ENCODE data around the gene ZNF597.

The ZNF597 gene

DNA sequence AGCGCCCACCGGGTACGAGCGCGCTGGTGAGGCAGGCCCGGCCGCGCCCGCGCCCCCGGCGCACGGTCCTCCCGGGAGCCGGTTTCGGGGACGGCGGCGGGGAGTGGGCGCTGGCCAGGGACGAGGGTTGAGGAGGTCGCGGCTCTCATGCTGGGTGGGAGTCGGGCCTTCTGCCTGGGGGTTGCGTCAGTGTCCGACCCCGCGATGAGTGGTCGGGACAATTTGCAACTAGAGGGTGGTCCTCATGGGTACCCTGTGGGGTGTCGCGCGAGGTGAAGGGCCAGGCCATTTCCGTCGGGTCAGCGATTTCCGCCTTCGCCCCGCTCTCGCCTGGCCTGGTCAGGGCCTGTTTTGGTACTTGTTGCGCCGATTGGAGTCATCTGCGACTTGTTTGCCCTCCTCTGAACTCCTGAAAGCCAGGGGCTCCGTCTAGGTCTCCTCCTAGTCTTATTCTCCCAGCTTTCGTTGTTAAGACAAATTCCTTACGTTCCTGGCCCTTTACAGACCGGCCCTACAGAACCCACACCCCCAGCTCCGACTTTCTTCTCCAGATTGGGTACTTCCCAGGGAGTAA lies 15.1 kb upstream of the ZNF597 start:
- in situ Hi-C loops (cut with HindIII; ENCODE audit: low pct_unique_long_range_greater_than_20kb, low sequenced_read_pairs): no loop called here
- peak; percentile 28 to 42 for DNase-seq (ENCODE audit: low read depth in 1 of 2, low spot score in 1 of 2)
- TF ChIP-seq JUND (IDR thresholded peaks at IDR 0.05; ENCODE audit: low read depth): no peak

GRCh38 chr16:3457434-3458252 lies 14.3 kb upstream of the ZNF597 start:
- in situ Hi-C loops (cut with HindIII; ENCODE audit: low pct_unique_long_range_greater_than_20kb, low sequenced_read_pairs): no loop called here
- peak; percentile 94 to 99 for DNase-seq (ENCODE audit: low read depth in 1 of 2, low spot score in 1 of 2)
- no peak for TF ChIP-seq JUND (IDR thresholded peaks at IDR 0.05; ENCODE audit: low read depth)

GRCh38 chr16:3454631-3455147 lies 11.4 kb upstream of the ZNF597 start:
- no peak for DNase-seq (ENCODE audit: low read depth in 1 of 2, low spot score in 1 of 2)
- no peak for TF ChIP-seq JUND (IDR thresholded peaks at IDR 0.05; ENCODE audit: low read depth)
- in situ Hi-C loops (cut with HindIII; ENCODE audit: low pct_unique_long_range_greater_than_20kb, low sequenced_read_pairs): no loop called here

- peak in 1 of 2 experiments; percentile 36 for DNase-seq (ENCODE audit: low read depth in 1 of 2, low spot score in 1 of 2)
- no peak for TF ChIP-seq JUND (IDR thresholded peaks at IDR 0.05; ENCODE audit: low read depth)
- in situ Hi-C loops (cut with HindIII; ENCODE audit: low pct_unique_long_range_greater_than_20kb, low sequenced_read_pairs): no loop called here
Measured at GRCh38 chr16:3454093-3454492, 10.8 kb upstream of the ZNF597 start.

- TF ChIP-seq JUND (IDR thresholded peaks at IDR 0.05; ENCODE audit: low read depth): no peak
- in situ Hi-C loops (cut with HindIII; ENCODE audit: low pct_unique_long_range_greater_than_20kb, low sequenced_read_pairs): no loop called here
- peak in 1 of 2 experiments; percentile 72 for DNase-seq (ENCODE audit: low read depth in 1 of 2, low spot score in 1 of 2)
Measured at GRCh38 chr16:3444032-3444388, 706 bp upstream of the ZNF597 start.

DNA sequence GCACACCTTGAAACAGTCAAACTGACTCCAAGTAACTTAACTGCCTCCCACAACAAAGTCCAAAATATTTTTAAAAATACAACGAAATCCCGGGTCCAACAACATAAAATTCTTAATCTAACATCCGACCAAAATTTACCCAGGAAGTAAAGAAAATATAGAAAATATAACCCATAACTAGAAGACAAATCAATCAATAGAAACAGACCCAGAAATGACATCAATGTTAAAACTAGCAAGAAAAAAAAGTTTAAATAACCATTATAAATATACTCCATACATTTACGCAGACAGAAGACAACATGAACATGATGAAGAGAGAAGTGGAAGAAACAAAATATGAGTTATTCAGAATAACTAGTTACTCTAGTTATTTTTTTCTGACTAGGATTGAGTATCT lies 3.7 kb downstream of the ZNF597 start:
- TF ChIP-seq JUND (IDR thresholded peaks at IDR 0.05; ENCODE audit: low read depth): no peak
- in situ Hi-C loops (cut with HindIII; ENCODE audit: low pct_unique_long_range_greater_than_20kb, low sequenced_read_pairs): no loop called here
- DNase-seq (ENCODE audit: low read depth in 1 of 2, low spot score in 1 of 2): no peak

DNA sequence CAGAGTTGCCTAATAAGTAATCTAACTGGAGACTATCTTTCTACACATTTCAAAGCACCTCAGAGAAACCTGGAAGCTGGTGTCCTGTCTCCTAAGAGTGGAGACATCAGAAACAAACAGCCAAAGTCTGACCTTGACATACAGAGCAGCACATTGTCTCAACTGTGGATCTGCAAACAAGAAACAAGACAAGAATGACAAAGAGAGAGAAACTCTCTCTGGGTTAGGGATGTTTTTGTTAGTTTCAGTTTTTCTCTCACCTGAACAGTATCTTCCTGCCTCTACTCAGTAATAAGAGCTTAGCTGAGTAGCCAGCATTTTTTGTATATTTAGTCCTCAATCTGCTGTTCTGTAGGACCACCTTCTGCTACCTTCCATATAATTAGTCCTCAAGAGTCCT lies 8.9 kb downstream of the ZNF597 start:
- in situ Hi-C loops (cut with HindIII; ENCODE audit: low pct_unique_long_range_greater_than_20kb, low sequenced_read_pairs): no loop called here
- no peak for TF ChIP-seq JUND (IDR thresholded peaks at IDR 0.05; ENCODE audit: low read depth)
- DNase-seq (ENCODE audit: low read depth in 1 of 2, low spot score in 1 of 2): no peak

DNA sequence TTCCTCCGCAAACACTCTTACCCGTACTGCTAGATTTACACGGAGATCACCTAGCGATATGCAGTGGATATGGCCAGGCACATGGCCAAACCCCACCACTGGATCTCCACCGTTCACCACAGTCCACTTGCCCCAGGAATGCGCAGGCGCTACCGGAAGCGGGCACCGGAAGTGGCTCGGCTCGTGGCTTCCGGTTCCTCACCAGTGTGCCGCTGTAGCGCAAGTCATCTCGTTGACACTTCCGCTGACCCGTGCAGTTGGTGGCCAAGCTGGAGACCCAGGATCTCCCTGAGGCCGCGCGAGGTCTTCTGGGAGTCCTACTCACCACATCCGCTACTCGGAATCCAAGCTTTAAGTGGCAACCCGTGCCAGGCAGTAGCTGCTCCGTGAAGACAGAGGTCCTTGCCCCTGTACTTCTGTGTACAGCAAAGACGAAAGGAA lies 11.5 kb downstream of the ZNF597 start:
- no peak for DNase-seq (ENCODE audit: low read depth in 1 of 2, low spot score in 1 of 2)
- no peak for TF ChIP-seq JUND (IDR thresholded peaks at IDR 0.05; ENCODE audit: low read depth)
- in situ Hi-C loops (cut with HindIII; ENCODE audit: low pct_unique_long_range_greater_than_20kb, low sequenced_read_pairs): no loop called here

- no peak for TF ChIP-seq JUND (IDR thresholded peaks at IDR 0.05; ENCODE audit: low read depth)
- in situ Hi-C loops (cut with HindIII; ENCODE audit: low pct_unique_long_range_greater_than_20kb, low sequenced_read_pairs): no loop called here
- no peak for DNase-seq (ENCODE audit: low read depth in 1 of 2, low spot score in 1 of 2)
Measured at GRCh38 chr16:3413730-3414379, 29.4 kb downstream of the ZNF597 start.

GRCh38 chr16:3408561-3409197 lies 34.6 kb downstream of the ZNF597 start:
- TF ChIP-seq JUND (IDR thresholded peaks at IDR 0.05; ENCODE audit: low read depth): no peak
- DNase-seq (ENCODE audit: low read depth in 1 of 2, low spot score in 1 of 2): no peak
- in situ Hi-C loops (cut with HindIII; ENCODE audit: low pct_unique_long_range_greater_than_20kb, low sequenced_read_pairs): no loop called here

GRCh38 chr16:3401719-3402397 lies 41.4 kb downstream of the ZNF597 start:
- DNase-seq (ENCODE audit: low read depth in 1 of 2, low spot score in 1 of 2): peak in 1 of 2 experiments; percentile 11
- no peak for TF ChIP-seq JUND (IDR thresholded peaks at IDR 0.05; ENCODE audit: low read depth)
- in situ Hi-C loops (cut with HindIII; ENCODE audit: low pct_unique_long_range_greater_than_20kb, low sequenced_read_pairs): no loop called here
